ENCODE results near the gene PRLR. TPM values are rescaled to one million over a fixed set of nuclear protein-coding genes. Genes with fewer than 3 reads are reported as not detected.

The PRLR gene
- total RNA-seq, 1 experiment from 2014 or later = 0.59 TPM

DNA sequence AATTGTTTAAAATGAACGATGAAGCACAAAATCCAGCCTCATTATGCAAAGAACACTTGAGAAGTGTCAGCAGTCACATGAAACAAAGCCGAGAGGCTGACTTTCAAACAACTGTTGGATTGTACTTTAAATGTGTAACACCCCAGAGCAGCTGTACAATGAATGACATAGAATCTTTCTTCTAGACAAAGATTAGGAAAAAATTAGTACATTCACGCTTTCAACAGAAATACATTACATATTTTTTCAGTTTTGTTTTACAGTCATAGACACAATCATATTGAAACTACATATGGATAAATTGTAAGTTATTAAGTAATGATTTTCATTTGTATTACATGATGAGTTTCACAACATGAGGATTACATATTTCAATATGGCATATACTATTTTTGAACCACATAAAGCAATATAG lies 171.9 kb downstream of the PRLR start:
- BruUV-seq (replicated peaks) = no TSS peak
- no peaks in the 10 kb centered on the region for H3K36me3 Mint-ChIP-seq (ENCODE audit: insufficient read depth, unreplicated experiment)
- H3K27ac Mint-ChIP-seq (ENCODE audit: unreplicated experiment) = no peak overlapping the region
- intact Hi-C loops (cut with micrococcal nuclease; ENCODE audit: unreplicated experiment) = no loop called here
- TF ChIP-seq CTCF (IDR thresholded peaks at IDR 0.05; ENCODE audit: unreplicated experiment) = no peak
- H3K27me3 Mint-ChIP-seq (ENCODE audit: unreplicated experiment) = no peaks in the 10 kb centered on the region
- no peak for DNase-seq
- CTCF ChIA-PET = no interaction called here
- H3K9me3 Mint-ChIP-seq (ENCODE audit: low read depth, unreplicated experiment) = no peaks in the 10 kb centered on the region
- no peak overlapping the region for H3K4me3 Mint-ChIP-seq (ENCODE audit: low read depth, unreplicated experiment)
- no peaks in the 10 kb centered on the region for H3K4me1 Mint-ChIP-seq (ENCODE audit: low read depth, unreplicated experiment)

- no TSS peak for BruUV-seq (replicated peaks)
- TF ChIP-seq CTCF (IDR thresholded peaks at IDR 0.05; ENCODE audit: unreplicated experiment) = no peak
- H3K4me1 Mint-ChIP-seq (ENCODE audit: low read depth, unreplicated experiment) = no peaks in the 10 kb centered on the region
- CTCF ChIA-PET = no interaction called here
- H3K36me3 Mint-ChIP-seq (ENCODE audit: insufficient read depth, unreplicated experiment) = no peaks in the 10 kb centered on the region
- intact Hi-C loops (cut with micrococcal nuclease; ENCODE audit: unreplicated experiment) = no loop called here
- no peaks in the 10 kb centered on the region for H3K27me3 Mint-ChIP-seq (ENCODE audit: unreplicated experiment)
- no peak overlapping the region for H3K4me3 Mint-ChIP-seq (ENCODE audit: low read depth, unreplicated experiment)
- DNase-seq = no peak
- H3K27ac Mint-ChIP-seq (ENCODE audit: unreplicated experiment) = no peak overlapping the region
- no peaks in the 10 kb centered on the region for H3K9me3 Mint-ChIP-seq (ENCODE audit: low read depth, unreplicated experiment)
Measured at GRCh38 chr5:35056686-35057085, 173.6 kb downstream of the PRLR start.

- no peak for TF ChIP-seq CTCF (IDR thresholded peaks at IDR 0.05; ENCODE audit: unreplicated experiment)
- H3K36me3 Mint-ChIP-seq (ENCODE audit: insufficient read depth, unreplicated experiment) = no peaks in the 10 kb centered on the region
- no peak overlapping the region for H3K4me3 Mint-ChIP-seq (ENCODE audit: low read depth, unreplicated experiment)
- H3K27ac Mint-ChIP-seq (ENCODE audit: unreplicated experiment) = no peak overlapping the region
- no peaks in the 10 kb centered on the region for H3K9me3 Mint-ChIP-seq (ENCODE audit: low read depth, unreplicated experiment)
- intact Hi-C loops (cut with micrococcal nuclease; ENCODE audit: unreplicated experiment) = no loop called here
- CTCF ChIA-PET = no interaction called here
- DNase-seq = no peak
- no TSS peak for BruUV-seq (replicated peaks)
- no peaks in the 10 kb centered on the region for H3K4me1 Mint-ChIP-seq (ENCODE audit: low read depth, unreplicated experiment)
- H3K27me3 Mint-ChIP-seq (ENCODE audit: unreplicated experiment) = peaks cover 9% of the 10 kb centered on the region
Measured at GRCh38 chr5:35052838-35053237, 177.4 kb downstream of the PRLR start.

DNA sequence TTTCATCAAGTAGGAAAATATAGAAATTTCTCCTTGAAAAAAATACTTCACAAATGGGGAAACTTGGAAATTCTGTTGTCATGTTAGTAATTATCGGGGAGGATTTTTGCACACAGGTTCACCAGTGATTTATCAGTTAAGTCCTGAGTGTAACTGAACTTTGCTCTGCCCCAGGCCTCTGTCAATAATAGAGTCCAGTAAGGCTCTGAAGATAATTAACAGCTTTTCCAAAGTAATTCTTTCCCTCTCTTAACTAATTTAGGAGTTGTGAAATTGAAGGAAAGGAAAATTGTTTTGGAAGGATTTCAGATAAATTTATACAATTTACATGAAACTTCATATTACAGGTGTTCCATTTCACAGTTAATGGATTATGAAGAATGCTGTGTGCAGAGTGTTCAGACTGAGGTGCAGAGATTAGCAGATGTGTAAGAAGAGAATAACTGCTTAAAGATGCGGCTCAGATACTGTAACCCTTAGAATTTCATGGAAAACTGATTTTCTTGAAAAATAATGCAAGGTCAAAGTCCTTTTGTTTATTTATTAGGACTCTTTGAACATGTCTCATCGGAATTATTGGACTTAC lies 179.7 kb downstream of the PRLR start:
- no peak for TF ChIP-seq CTCF (IDR thresholded peaks at IDR 0.05; ENCODE audit: unreplicated experiment)
- Mint-ChIP-seq H3K9me3 (ENCODE audit: low read depth, unreplicated experiment) (no peaks in the 10 kb centered on the region), H3K36me3 (ENCODE audit: insufficient read depth, unreplicated experiment) (no peaks in the 10 kb centered on the region), H3K27ac (ENCODE audit: unreplicated experiment) (no peak overlapping the region), H3K4me1 (ENCODE audit: low read depth, unreplicated experiment) (no peaks in the 10 kb centered on the region), H3K4me3 (ENCODE audit: low read depth, unreplicated experiment) (no peak overlapping the region), H3K27me3 (ENCODE audit: unreplicated experiment) (peaks cover 15% of the 10 kb centered on the region)
- DNase-seq = no peak
- CTCF ChIA-PET = no interaction called here
- BruUV-seq (replicated peaks) = no TSS peak
- intact Hi-C loops (cut with micrococcal nuclease; ENCODE audit: unreplicated experiment) = no loop called here

Data from Calu3 (cell line).